ENCODE measurements around the gene SEPTIN8. TPM values are rescaled to one million over a fixed set of nuclear protein-coding genes. Genes with fewer than 3 reads are reported as not detected.

The SEPTIN8 gene
- total and polyA plus RNA-seq, 2 of the 8 experiments (the other 6 are each of a cell fraction or from before 2014, with no cell fraction given), result 21.2 to 33.0 TPM

GRCh38 chr5:132750471-132751230, 26.4 kb downstream of the SEPTIN8 start (continued):
- TF ChIP-seq CHD7 (IDR thresholded peaks at IDR 0.05; ENCODE audit: insufficient replicate concordance, low read length) (no peak), RNF2 (IDR thresholded peaks at IDR 0.05; ENCODE audit: borderline replicate concordance, low read depth, low read length, missing control alignments, poor library complexity, severe bottlenecking) (no peak), POU5F1 (IDR thresholded peaks at IDR 0.05; ENCODE audit: low read depth, low read length) (no peak), RAD21 (IDR thresholded peaks at IDR 0.05 in 1 of 2, conservative IDR thresholded peaks at IDR 0.05 in 1 of 2; ENCODE audit: low read depth in 2 of 2, low read length in 2 of 2) (no peak), NANOG (IDR thresholded peaks at IDR 0.05; ENCODE audit: insufficient read depth, low read depth, low read length, poor library complexity, severe bottlenecking) (no peak), KDM4A (IDR thresholded peaks at IDR 0.05; ENCODE audit: low read depth, low read length, severe bottlenecking) (no peak), CTBP2 (IDR thresholded peaks at IDR 0.05; ENCODE audit: borderline replicate concordance, insufficient read depth, insufficient read length, low read length) (no peak), ZNF274 (IDR thresholded peaks at IDR 0.05; ENCODE audit: borderline replicate concordance, extremely low read depth, low read length) (no peak)

Data from H1 (cell line).